ENCODE measurements around the gene CLCC1.

- TF ChIP-seq CTCF (IDR thresholded peaks at IDR 0.05) (no peak), POLR2A (IDR thresholded peaks at IDR 0.05) (no peak), POLR2AphosphoS5 (IDR thresholded peaks at IDR 0.05; ENCODE audit: insufficient read depth in 1 of 2, low read depth in 1 of 2) (no peak)
These were observed 29.3 kb downstream of the CLCC1 start for GRCh38 chr1:108933944-108934343.
